HepG2 (cell line): ENCODE measurements around the gene TSC22D1. TPM values are rescaled to one million over a fixed set of nuclear protein-coding genes. Genes with fewer than 3 reads are reported as not detected.

ENCODE experiments used
- ATAC-seq: fragments of 200-7000 bp; cut with Tn5 transposase; 3 replicates; pipeline ENCODE4 v1.9.1; 2020; ENCODE audit warnings: mild to moderate bottlenecking, moderate library complexity
- BruUV-seq: library from RNA; stranded (reverse); fragments of 400-500 nt; replicated peaks from 2 replicates; lab custom pipeline; 2021; lab: Mats Ljungman, UMichigan
- CTCF ChIA-PET: fragments of 300-600 bp; formaldehyde crosslinking; extraction: SDS; loops from one replicate; lab custom pipeline; 2021; ENCODE audit warnings: low total read pairs, inconsistent platforms, low intra/inter-chr PET ratio; lab: Yijun Ruan, JAX
- POLR2A ChIA-PET: fragments of 350-600 bp; sonication (Branson Sonifier 250); formaldehyde crosslinking; loops from one replicate; lab custom pipeline; 2020; ENCODE audit warnings: antibody characterized with exemption, inconsistent platforms; lab: Yijun Ruan, JAX
- DNase-seq: peaks from one replicate; pipeline ENCODE4 v3.0.0-alpha.2; 2015; ENCODE audit warnings: low spot score
- FAIRE-seq: peaks from 3 replicates; lab custom pipeline; 2011; peaks lifted over from hg19 to GRCh38; lab: Jason Lieb, UNC
- H2AFZ ChIP-seq: one replicate; pipeline ENCODE4 v1.6.1; 2011; ENCODE audit warnings: low read length, inconsistent platforms
- H3K27ac ChIP-seq: fragments of 300-600 bp; 3 replicates; pipeline ENCODE4 v1.8.0; 2011; ENCODE audit warnings: mixed run types, mild to moderate bottlenecking, mixed read lengths, low read length, inconsistent platforms; ENCODE audit not compliant: insufficient read depth; ENCODE audit errors: extremely low read length
- H3K27me3 ChIP-seq, 2 experiments: fragments of 200-600 bp in 1 of 2; 2 replicates in 1 of 2; 3 replicates in 1 of 2; pipeline versions ENCODE4 v1.6.0 to v1.8.0; 2011; ENCODE audit warnings: low read length in 2 of 2, mild to moderate bottlenecking in 2 of 2, moderate library complexity in 2 of 2, inconsistent platforms in 1 of 2; ENCODE audit not compliant: insufficient read depth in 2 of 2, control insufficient read depth in 1 of 2
- H3K36me3 ChIP-seq, 2 experiments: fragments of 200-600 bp in 1 of 2; replicated peaks in 1 of 2; 2 replicates in 1 of 2; 3 replicates in 1 of 2; pipeline versions ENCODE4 v1.5.1 to v1.8.0; 2011; ENCODE audit warnings: low read length in 2 of 2, inconsistent platforms in 1 of 2; ENCODE audit not compliant: insufficient read depth in 2 of 2, control insufficient read depth in 1 of 2
- H3K4me1 ChIP-seq: 2 replicates; pipeline ENCODE4 v1.5.1; 2012; ENCODE audit warnings: low read length, inconsistent platforms; ENCODE audit not compliant: insufficient read depth
- H3K4me2 ChIP-seq: 2 replicates; pipeline ENCODE4 v1.6.0; 2011; ENCODE audit warnings: low read depth, low read length, inconsistent platforms
- H3K4me3 ChIP-seq, 3 experiments: fragments of 200-600 bp in 1 of 3; sonication (generic), shearing (Covaris generic) in 1 of 3; replicated peaks in 1 of 3; 2 replicates each; pipeline ENCODE4 v1.5.1; 2011 to 2016; ENCODE audit warnings: low read length in 3 of 3, inconsistent platforms in 2 of 3, low read depth in 2 of 3, mild to moderate bottlenecking in 2 of 3, control low read depth in 1 of 3, mixed read lengths in 1 of 3; ENCODE audit not compliant: insufficient read depth in 1 of 3
- H3K79me2 ChIP-seq: one replicate; pipeline ENCODE4 v1.6.1; 2011; ENCODE audit warnings: low read length, inconsistent platforms; ENCODE audit not compliant: insufficient read depth
- H3K9ac ChIP-seq: 2 replicates; pipeline ENCODE4 v1.6.0; 2011; ENCODE audit warnings: mild to moderate bottlenecking, low read depth, low read length, inconsistent platforms; ENCODE audit not compliant: insufficient read depth
- H3K9me3 ChIP-seq: 2 replicates; pipeline ENCODE4 v1.5.1; 2012; ENCODE audit warnings: mild to moderate bottlenecking, low read length
- H4K20me1 ChIP-seq: 2 replicates; pipeline ENCODE4 v1.6.0; 2011; ENCODE audit warnings: inconsistent platforms, mild to moderate bottlenecking, low read length, moderate library complexity; ENCODE audit not compliant: insufficient read depth
- KLF11 ChIP-seq: IDR thresholded peaks from 2 replicates; pipeline ENCODE4 v1.6.1; 2016; ENCODE audit warnings: missing compliant biosample characterization
- ZFP82 ChIP-seq: sonication (generic); formaldehyde crosslinking; IDR thresholded peaks from 2 replicates; pipeline ENCODE4 v1.5.1; 2020; ENCODE audit warnings: mild to moderate bottlenecking, missing genetic modification reagents, borderline replicate concordance
- WGBS: methylation state at CpG from one replicate; pipeline ENCODE4 v1.1.6; 2017; ENCODE audit warnings: low lambda C conversion rate; 5-methylcytosine and 5-hydroxymethylcytosine counted together
- in situ Hi-C: cut with HindIII; loops from 2 replicates; pipeline ENCODE4 v1.10.0; 2017; ENCODE audit warnings: low pct_unique_long_range_greater_than_20kb; ENCODE audit not compliant: extremely low pct_ligation_motif_present
- intact Hi-C: fragments of 100-400 bp; cut with micrococcal nuclease; formaldehyde crosslinking; loops from one replicate; pipeline ENCODE4 v1.10.0; 2022; ENCODE audit not compliant: unreplicated experiment
- polyA plus RNA-seq, 8 experiments: library from polyadenylated mRNA; depleted of rRNA in 3 of 8; stranded (reverse) in 7 of 8; unstranded in 1 of 8; fragments of >200 nt; fragmentation: Illumina TruSeq in 4 of 8; extraction: Trizol in 4 of 8; gene quantifications; 2 replicates each; pipeline versions ENCODE4 v1.2.1 to v1.2.3, GENCODE V29; 2011 to 2016; ENCODE audit warnings: low read depth in 4 of 8, missing spikeins in 1 of 8, mixed read lengths in 1 of 8; ENCODE audit not compliant: insufficient read depth in 1 of 8
- total RNA-seq, 5 experiments: library from RNA; depleted of rRNA; stranded (reverse); fragments of >200 nt; fragmentation: Illumina TruSeq; extraction: Trizol; gene quantifications; 2 replicates each; pipeline ENCODE4 v1.2.3, GENCODE V29; 2016; ENCODE audit warnings: low read depth in 1 of 5
- TF ChIP-seq, protein P1 (sequence below): sonication (generic); formaldehyde crosslinking; IDR thresholded peaks from 2 replicates; pipeline ENCODE4 v1.4.0; 2020; ENCODE audit warnings: missing genetic modification reagents
- TF ChIP-seq, protein P2 (sequence below): sonication (generic); formaldehyde crosslinking; IDR thresholded peaks from 2 replicates; pipeline ENCODE4 v1.4.0; 2020; ENCODE audit warnings: mild to moderate bottlenecking, low read depth, missing genetic modification reagents
- TF ChIP-seq, protein P3 (sequence below): sonication (generic); formaldehyde crosslinking; IDR thresholded peaks from 2 replicates; pipeline ENCODE4 v1.4.0; 2020; ENCODE audit warnings: missing genetic modification reagents

TSC22D1 gene
- total and polyA plus RNA-seq, 2 of the 13 experiments (the other 11 are each of a cell fraction or from before 2014, with no cell fraction given): 18.4 to 35.7 TPM

DNA sequence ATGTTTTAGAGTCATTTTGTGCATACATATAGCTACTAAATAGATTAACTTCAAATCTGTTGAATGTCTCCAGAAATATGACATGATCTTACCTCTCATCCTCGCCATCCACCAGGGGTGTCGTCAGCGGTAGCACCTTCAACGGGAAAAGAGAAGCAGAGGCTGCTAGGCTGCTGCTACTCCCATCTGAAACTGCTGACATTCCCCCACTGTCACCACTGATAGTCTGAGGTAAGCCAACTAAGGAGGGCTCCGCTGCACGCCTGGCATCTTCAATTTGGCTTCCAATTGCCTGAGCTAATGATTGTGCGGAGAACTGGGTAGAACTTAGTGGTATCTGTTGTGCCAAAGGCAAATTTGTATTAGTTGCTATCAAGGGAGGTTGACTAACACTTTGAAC lies 3.1 kb downstream of the TSC22D1 start:
- no peaks in the 10 kb centered on the region for H3K79me2 ChIP-seq
- no peaks in the 10 kb centered on the region; a peak in 1 of 5 replicates for H3K27me3 ChIP-seq
- peaks cover 39% of the 10 kb centered on the region for H3K4me1 ChIP-seq
- intact Hi-C loops: no loop called here
- no peak overlapping the region for H3K27ac ChIP-seq
- ATAC-seq (no peak), DNase-seq (no peak), FAIRE-seq (no peak)
- TF ChIP-seq, protein P1, sequence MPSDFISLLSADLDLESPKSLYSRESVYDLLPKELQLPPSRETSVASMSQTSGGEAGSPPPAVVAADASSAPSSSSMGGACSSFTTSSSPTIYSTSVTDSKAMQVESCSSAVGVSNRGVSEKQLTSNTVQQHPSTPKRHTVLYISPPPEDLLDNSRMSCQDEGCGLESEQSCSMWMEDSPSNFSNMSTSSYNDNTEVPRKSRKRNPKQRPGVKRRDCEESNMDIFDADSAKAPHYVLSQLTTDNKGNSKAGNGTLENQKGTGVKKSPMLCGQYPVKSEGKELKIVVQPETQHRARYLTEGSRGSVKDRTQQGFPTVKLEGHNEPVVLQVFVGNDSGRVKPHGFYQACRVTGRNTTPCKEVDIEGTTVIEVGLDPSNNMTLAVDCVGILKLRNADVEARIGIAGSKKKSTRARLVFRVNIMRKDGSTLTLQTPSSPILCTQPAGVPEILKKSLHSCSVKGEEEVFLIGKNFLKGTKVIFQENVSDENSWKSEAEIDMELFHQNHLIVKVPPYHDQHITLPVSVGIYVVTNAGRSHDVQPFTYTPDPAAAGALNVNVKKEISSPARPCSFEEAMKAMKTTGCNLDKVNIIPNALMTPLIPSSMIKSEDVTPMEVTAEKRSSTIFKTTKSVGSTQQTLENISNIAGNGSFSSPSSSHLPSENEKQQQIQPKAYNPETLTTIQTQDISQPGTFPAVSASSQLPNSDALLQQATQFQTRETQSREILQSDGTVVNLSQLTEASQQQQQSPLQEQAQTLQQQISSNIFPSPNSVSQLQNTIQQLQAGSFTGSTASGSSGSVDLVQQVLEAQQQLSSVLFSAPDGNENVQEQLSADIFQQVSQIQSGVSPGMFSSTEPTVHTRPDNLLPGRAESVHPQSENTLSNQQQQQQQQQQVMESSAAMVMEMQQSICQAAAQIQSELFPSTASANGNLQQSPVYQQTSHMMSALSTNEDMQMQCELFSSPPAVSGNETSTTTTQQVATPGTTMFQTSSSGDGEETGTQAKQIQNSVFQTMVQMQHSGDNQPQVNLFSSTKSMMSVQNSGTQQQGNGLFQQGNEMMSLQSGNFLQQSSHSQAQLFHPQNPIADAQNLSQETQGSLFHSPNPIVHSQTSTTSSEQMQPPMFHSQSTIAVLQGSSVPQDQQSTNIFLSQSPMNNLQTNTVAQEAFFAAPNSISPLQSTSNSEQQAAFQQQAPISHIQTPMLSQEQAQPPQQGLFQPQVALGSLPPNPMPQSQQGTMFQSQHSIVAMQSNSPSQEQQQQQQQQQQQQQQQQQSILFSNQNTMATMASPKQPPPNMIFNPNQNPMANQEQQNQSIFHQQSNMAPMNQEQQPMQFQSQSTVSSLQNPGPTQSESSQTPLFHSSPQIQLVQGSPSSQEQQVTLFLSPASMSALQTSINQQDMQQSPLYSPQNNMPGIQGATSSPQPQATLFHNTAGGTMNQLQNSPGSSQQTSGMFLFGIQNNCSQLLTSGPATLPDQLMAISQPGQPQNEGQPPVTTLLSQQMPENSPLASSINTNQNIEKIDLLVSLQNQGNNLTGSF (CRISPR knock-in tag): no peak
- TF ChIP-seq, protein P2, sequence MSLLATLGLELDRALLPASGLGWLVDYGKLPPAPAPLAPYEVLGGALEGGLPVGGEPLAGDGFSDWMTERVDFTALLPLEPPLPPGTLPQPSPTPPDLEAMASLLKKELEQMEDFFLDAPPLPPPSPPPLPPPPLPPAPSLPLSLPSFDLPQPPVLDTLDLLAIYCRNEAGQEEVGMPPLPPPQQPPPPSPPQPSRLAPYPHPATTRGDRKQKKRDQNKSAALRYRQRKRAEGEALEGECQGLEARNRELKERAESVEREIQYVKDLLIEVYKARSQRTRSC (CRISPR knock-in tag): no peak
- TF ChIP-seq KLF11: no peak
- no peak for TF ChIP-seq ZFP82 (CRISPR knock-in tag)
- TF ChIP-seq, protein P3, sequence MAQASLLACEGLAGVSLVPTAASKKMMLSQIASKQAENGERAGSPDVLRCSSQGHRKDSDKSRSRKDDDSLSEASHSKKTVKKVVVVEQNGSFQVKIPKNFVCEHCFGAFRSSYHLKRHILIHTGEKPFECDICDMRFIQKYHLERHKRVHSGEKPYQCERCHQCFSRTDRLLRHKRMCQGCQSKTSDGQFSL (CRISPR knock-in tag): no peak
- POLR2A ChIA-PET: no interaction called here
- BruUV-seq: no TSS peak
- WGBS: 93% methylated on average over 7 of the region's 7 CpGs
- no peaks in the 10 kb centered on the region for H3K36me3 ChIP-seq
- no peaks in the 10 kb centered on the region for H4K20me1 ChIP-seq
- no peak overlapping the region for H2AFZ ChIP-seq
- no peak overlapping the region for H3K4me3 ChIP-seq
- H3K9me3 ChIP-seq: no peaks in the 10 kb centered on the region
- in situ Hi-C loops: no loop called here
- no peak overlapping the region for H3K9ac ChIP-seq
- CTCF ChIA-PET: no interaction called here
- H3K4me2 ChIP-seq: no peak overlapping the region
